Astrocyte (in vitro differentiated cells and primary cell): ENCODE results near the gene IL27RA. TPM values are rescaled to one million over a fixed set of nuclear protein-coding genes. Genes with fewer than 3 reads are reported as not detected.
A peak's percentile ranks its signal among the peaks of the same experiment; 100 is the strongest.

Experiments used
- DNase-seq: peaks from one replicate; pipeline ENCODE4 v3.0.0-alpha.2; 2010; ENCODE audit warnings: low read depth
- FAIRE-seq: peaks from 2 replicates; lab custom pipeline; 2011; peaks lifted over from hg19 to GRCh38; lab: Jason Lieb, UNC
- H2AFZ ChIP-seq: 2 replicates; pipeline ENCODE4 v1.6.0; 2012; ENCODE audit warnings: low read depth, low read length, inconsistent platforms
- H3K27ac ChIP-seq: 2 replicates; pipeline ENCODE4 v1.5.1; 2011; ENCODE audit warnings: low read depth, low read length, inconsistent platforms
- H3K27me3 ChIP-seq: 2 replicates; pipeline ENCODE4 v1.6.0; 2011; ENCODE audit warnings: low read length, inconsistent platforms; ENCODE audit not compliant: insufficient read depth
- H3K36me3 ChIP-seq: 2 replicates; pipeline ENCODE4 v1.5.1; 2011; ENCODE audit warnings: low read length, inconsistent platforms; ENCODE audit not compliant: insufficient read depth
- H3K4me1 ChIP-seq: 2 replicates; pipeline ENCODE4 v1.5.1; 2011; ENCODE audit warnings: low read length, inconsistent platforms; ENCODE audit not compliant: insufficient read depth
- H3K4me2 ChIP-seq: 2 replicates; pipeline ENCODE4 v1.6.0; 2012; ENCODE audit warnings: low read length, inconsistent platforms
- H3K4me3 ChIP-seq: 2 replicates; pipeline ENCODE4 v1.5.1; 2011; ENCODE audit warnings: low read depth, mild to moderate bottlenecking, low read length, inconsistent platforms; ENCODE audit not compliant: insufficient read depth
- H3K79me2 ChIP-seq: 2 replicates; pipeline ENCODE4 v1.6.0; 2012; ENCODE audit warnings: mild to moderate bottlenecking, low read length, inconsistent platforms; ENCODE audit not compliant: insufficient read depth
- H3K9ac ChIP-seq: 2 replicates; pipeline ENCODE4 v1.6.0; 2012; ENCODE audit warnings: mild to moderate bottlenecking, low read length, inconsistent platforms
- H3K9me3 ChIP-seq: 2 replicates; pipeline ENCODE4 v1.5.1; 2012; ENCODE audit warnings: low read depth, mild to moderate bottlenecking, low read length, inconsistent platforms; ENCODE audit not compliant: insufficient read depth
- H4K20me1 ChIP-seq: 2 replicates; pipeline ENCODE4 v1.6.0; 2012; ENCODE audit warnings: low read length, inconsistent platforms; ENCODE audit not compliant: insufficient read depth
- H3K27ac Mint-ChIP-seq: one replicate; pipeline ENCODE4 v1.8.0; 2021; ENCODE audit warnings: mild to moderate bottlenecking, mixed read lengths; ENCODE audit not compliant: unreplicated experiment
- H3K27me3 Mint-ChIP-seq: one replicate; pipeline ENCODE4 v1.8.0; 2021; ENCODE audit warnings: low read depth, mixed read lengths; ENCODE audit not compliant: unreplicated experiment
- H3K36me3 Mint-ChIP-seq: one replicate; pipeline ENCODE4 v1.8.0; 2021; ENCODE audit warnings: low read depth, mixed read lengths; ENCODE audit not compliant: unreplicated experiment
- H3K4me1 Mint-ChIP-seq: one replicate; pipeline ENCODE4 v1.8.0; 2021; ENCODE audit warnings: low read depth, mixed read lengths; ENCODE audit not compliant: unreplicated experiment
- H3K4me3 Mint-ChIP-seq: one replicate; pipeline ENCODE4 v1.8.0; 2021; ENCODE audit warnings: mild to moderate bottlenecking, moderate library complexity, mixed read lengths; ENCODE audit not compliant: unreplicated experiment
- H3K9me3 Mint-ChIP-seq: one replicate; pipeline ENCODE4 v1.8.0; 2021; ENCODE audit warnings: mild to moderate bottlenecking, mixed read lengths; ENCODE audit not compliant: unreplicated experiment
- EZH2 ChIP-seq: IDR thresholded peaks from 2 replicates; pipeline ENCODE4 v1.6.1; 2012; ENCODE audit warnings: mild to moderate bottlenecking, low read length, inconsistent platforms; ENCODE audit not compliant: insufficient read depth
- total RNA-seq: library from RNA; stranded (reverse); gene quantifications from 2 replicates; pipeline ENCODE4 v1.2.1, GENCODE V29; 2021
- TF ChIP-seq, protein P1 (sequence below): IDR thresholded peaks from 2 replicates; pipeline ENCODE4 v1.5.1; 2011; ENCODE audit warnings: low read depth, mild to moderate bottlenecking, inconsistent platforms, low read length, moderate library complexity; ENCODE audit not compliant: insufficient read depth

IL27RA gene
- total RNA-seq, 1 donor from 2014 or later: 5.7 TPM

DNA sequence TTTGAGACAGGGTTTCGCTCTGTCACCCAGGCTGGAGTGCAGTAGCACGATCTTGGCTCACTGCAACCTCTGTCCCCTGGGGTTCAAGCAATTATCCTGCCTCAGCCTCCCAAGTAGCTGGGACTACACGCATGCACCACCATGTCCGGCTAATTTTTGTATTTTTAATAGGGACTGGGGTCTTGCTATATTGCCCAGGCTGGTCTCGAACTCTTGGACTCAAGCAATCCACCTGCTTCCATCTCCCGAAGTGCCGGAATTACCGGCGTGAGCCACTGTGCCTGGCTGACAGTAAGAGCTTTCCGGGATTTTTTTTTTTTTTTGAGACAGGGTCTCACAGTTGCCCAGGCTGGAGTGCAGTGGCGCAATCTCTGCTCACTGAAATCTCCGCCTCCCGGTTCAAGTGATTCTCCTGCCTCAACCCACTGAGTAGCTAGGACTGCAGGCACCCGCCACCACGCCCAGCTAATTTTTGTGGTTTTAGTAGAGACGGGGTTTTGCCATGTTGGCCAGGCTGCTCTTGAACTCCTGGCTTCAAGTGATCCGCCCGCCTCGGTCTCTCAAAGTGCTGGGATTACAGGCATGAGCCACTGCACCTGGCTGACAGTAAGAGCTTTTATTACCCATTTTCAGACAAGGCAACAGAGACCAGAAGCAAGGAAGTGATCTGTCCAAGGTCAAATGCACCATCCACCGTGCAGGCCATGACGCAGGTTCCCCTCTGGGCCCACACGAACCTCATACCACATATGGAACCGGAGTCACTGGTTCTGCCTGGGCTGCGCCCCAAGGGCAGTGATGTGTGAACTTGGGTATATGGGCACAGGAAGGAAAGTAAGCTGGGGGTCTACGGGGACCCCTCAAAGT is 46.5 kb upstream of the IL27RA start:
- Mint-ChIP-seq H3K36me3 (peaks cover 9% of the 10 kb centered on the region), H3K27ac (peak overlapping the region; percentile 41), H3K4me3 (peak overlapping the region; percentile 20), H3K4me1 (peaks cover 5% of the 10 kb centered on the region), H3K27me3 (no peaks in the 10 kb centered on the region), H3K9me3 (no peaks in the 10 kb centered on the region)
- DNase-seq: no peak
- Histone ChIP-seq H4K20me1 (peaks cover 5% of the 10 kb centered on the region), H3K27ac (no peak overlapping the region), H3K4me3 (no peak overlapping the region), H2AFZ (no peak overlapping the region), H3K9ac (no peak overlapping the region), H3K27me3 (no peaks in the 10 kb centered on the region), H3K36me3 (no peaks in the 10 kb centered on the region), H3K4me2 (no peak overlapping the region), H3K4me1 (peaks cover 9% of the 10 kb centered on the region), H3K79me2 (no peaks in the 10 kb centered on the region), H3K9me3 (no peaks in the 10 kb centered on the region)
- no peak for TF ChIP-seq EZH2
- TF ChIP-seq, protein P1, sequence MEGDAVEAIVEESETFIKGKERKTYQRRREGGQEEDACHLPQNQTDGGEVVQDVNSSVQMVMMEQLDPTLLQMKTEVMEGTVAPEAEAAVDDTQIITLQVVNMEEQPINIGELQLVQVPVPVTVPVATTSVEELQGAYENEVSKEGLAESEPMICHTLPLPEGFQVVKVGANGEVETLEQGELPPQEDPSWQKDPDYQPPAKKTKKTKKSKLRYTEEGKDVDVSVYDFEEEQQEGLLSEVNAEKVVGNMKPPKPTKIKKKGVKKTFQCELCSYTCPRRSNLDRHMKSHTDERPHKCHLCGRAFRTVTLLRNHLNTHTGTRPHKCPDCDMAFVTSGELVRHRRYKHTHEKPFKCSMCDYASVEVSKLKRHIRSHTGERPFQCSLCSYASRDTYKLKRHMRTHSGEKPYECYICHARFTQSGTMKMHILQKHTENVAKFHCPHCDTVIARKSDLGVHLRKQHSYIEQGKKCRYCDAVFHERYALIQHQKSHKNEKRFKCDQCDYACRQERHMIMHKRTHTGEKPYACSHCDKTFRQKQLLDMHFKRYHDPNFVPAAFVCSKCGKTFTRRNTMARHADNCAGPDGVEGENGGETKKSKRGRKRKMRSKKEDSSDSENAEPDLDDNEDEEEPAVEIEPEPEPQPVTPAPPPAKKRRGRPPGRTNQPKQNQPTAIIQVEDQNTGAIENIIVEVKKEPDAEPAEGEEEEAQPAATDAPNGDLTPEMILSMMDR: no peak
- no peak for FAIRE-seq

DNA sequence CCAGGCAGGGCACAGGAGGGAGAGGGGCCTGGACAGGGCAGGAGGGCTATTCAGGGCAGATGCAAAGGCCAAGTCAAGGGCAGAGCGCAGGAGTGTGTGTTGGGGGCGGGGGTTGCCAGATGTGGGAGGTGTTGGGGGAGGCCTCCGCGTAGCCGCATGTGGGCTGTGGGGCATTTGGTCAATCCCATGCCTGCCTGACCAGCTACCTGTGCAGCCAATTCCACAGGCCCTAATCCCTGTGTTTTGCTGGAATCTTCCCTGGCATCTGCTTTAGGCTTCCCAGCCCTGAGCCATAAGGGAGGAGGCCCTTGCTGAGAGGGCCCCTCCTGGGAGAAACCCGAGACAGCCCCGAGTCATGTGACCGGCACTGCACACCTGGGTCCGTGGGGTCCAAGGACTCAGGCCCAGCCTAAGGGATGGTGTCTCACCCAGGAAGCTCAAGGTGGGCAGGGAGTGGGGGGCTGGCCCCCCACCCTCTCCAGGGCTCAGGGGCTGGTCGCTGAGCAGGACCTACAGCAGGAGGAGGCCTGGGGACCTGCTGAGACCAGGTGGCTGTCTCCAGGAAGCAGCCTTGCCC is 45.7 kb upstream of the IL27RA start:
- Histone ChIP-seq H3K4me2 (peak overlapping the region; percentile 57), H3K36me3 (no peaks in the 10 kb centered on the region), H3K4me1 (peaks cover 9% of the 10 kb centered on the region), H3K79me2 (no peaks in the 10 kb centered on the region), H3K27me3 (no peaks in the 10 kb centered on the region), H3K9me3 (no peaks in the 10 kb centered on the region), H4K20me1 (peaks cover 5% of the 10 kb centered on the region), H2AFZ (peak overlapping the region; percentile 45), H3K27ac (no peak overlapping the region), H3K4me3 (no peak overlapping the region), H3K9ac (no peak overlapping the region)
- peaks cover 5% of the 10 kb centered on the region for H3K4me1 Mint-ChIP-seq
- DNase-seq (no peak), FAIRE-seq (no peak)
- H3K9me3 Mint-ChIP-seq: no peaks in the 10 kb centered on the region
- H3K27ac Mint-ChIP-seq: no peak overlapping the region
- H3K27me3 Mint-ChIP-seq: no peaks in the 10 kb centered on the region
- TF ChIP-seq, protein P1: no peak
- TF ChIP-seq EZH2: no peak
- peaks cover 11% of the 10 kb centered on the region for H3K36me3 Mint-ChIP-seq
- H3K4me3 Mint-ChIP-seq: no peak overlapping the region
